HFF-Myc (cell line): ENCODE results near the gene TSR3.

Source experiments
- DNase-seq: peaks from one replicate; pipeline ENCODE4 v3.0.0-alpha.2; 2011; ENCODE audit warnings: low read depth; ENCODE audit errors: extremely low read depth
- H3K4me3 ChIP-seq: replicated peaks from 2 replicates; pipeline ENCODE4 v1.5.1; 2011; ENCODE audit warnings: low read depth, mild to moderate bottlenecking, control low read depth, low read length
- TF ChIP-seq, protein P1 (sequence below): IDR thresholded peaks from 2 replicates; pipeline ENCODE4 v1.5.1; 2012; ENCODE audit warnings: mild to moderate bottlenecking, low read depth, low read length, control low read depth; ENCODE audit errors: missing control alignments

TSR3 gene

DNA sequence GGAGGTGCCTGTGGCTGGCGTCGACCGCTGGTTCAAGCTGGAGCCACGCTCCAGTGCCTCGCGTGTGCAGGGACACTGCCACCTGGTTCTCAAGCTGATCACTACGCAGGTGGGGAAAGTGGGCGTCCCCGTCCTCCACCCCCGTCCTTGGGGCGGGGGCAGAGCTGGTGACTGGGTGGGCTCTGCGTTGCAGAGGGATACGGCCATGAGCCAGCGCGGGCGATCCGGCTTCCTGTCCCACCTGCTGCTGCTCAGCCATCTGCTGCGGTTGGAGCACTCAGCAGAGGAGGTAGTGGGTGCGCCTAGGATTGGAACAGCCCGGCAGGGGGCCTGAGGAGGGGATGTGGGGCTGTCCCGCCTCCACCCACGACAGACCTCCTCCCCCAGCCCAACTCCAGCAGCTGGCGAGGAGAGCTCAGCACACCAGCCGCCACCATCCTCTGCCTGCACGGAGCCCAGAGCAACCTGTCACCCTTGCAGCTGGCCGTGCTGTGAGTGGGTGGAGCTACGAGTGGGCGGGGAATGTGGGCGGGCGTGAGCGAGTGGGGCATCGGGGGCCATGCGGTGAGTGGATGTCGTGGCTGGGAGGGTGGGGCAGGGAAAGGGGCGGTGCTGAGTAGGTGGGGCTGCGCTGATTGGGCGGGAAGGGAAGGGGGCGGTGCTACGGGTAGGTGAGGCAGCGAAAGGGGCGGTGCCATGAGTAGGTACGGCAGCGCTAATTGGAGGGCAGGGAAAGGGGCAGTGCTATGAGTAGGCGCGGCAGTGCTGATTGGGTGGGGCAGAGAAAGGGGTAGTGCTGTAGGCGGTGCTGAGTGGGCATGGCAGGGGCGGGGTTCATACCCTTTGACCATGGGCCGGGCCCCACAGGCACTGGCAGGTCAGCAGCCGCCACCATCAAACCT lies 8.9 kb downstream of the TSR3 start:
- TF ChIP-seq, protein P1, sequence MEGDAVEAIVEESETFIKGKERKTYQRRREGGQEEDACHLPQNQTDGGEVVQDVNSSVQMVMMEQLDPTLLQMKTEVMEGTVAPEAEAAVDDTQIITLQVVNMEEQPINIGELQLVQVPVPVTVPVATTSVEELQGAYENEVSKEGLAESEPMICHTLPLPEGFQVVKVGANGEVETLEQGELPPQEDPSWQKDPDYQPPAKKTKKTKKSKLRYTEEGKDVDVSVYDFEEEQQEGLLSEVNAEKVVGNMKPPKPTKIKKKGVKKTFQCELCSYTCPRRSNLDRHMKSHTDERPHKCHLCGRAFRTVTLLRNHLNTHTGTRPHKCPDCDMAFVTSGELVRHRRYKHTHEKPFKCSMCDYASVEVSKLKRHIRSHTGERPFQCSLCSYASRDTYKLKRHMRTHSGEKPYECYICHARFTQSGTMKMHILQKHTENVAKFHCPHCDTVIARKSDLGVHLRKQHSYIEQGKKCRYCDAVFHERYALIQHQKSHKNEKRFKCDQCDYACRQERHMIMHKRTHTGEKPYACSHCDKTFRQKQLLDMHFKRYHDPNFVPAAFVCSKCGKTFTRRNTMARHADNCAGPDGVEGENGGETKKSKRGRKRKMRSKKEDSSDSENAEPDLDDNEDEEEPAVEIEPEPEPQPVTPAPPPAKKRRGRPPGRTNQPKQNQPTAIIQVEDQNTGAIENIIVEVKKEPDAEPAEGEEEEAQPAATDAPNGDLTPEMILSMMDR = no peak
- H3K4me3 ChIP-seq = no peak overlapping the region
- peak; percentile 75 for DNase-seq

DNA sequence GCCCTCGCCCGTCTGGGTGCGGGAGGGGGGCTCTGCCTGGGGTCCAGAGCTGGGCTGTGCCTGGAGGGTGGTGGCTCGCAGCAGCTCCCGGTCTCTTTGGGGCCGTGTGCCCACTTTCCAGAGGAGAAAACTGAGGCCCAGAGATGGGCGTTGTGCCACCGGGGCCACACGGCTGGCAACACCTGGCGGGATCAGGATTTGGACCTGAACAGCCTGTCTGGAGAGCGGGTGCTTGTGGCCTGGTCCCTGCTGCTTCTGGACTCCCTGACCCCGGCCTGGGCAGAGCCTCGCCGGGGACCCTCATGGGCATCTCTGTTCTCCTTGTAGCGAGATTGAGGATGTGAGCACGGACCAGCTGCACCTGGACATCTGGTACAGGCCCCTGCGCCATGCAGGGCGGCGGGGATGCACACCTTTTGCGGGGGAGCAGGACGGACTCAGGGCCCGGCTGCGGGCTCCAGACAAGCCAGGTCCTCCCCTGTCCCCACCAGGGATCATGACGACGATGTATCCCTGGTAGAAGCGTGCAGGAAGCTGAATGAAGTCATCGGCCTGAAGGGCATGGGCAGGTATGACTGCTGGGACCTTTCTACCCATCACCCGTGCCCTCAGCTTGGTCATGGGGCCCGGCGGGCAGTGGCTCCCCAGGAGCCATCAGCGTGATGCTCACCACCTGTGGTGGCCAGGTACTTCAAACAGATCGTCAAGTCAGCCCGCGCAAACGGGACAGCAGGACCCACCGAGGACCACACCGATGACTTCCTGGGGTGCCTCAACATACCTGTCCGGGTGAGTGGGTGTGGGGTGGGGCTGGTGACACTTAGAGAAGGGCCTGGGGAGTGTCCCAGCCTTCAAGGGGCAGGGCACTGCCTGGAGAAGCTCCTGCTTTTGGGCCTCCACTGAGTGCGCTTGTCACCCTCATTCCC lies 9.9 kb downstream of the TSR3 start:
- TF ChIP-seq, protein P1 = no peak
- no peak overlapping the region for H3K4me3 ChIP-seq
- no peak for DNase-seq

DNA sequence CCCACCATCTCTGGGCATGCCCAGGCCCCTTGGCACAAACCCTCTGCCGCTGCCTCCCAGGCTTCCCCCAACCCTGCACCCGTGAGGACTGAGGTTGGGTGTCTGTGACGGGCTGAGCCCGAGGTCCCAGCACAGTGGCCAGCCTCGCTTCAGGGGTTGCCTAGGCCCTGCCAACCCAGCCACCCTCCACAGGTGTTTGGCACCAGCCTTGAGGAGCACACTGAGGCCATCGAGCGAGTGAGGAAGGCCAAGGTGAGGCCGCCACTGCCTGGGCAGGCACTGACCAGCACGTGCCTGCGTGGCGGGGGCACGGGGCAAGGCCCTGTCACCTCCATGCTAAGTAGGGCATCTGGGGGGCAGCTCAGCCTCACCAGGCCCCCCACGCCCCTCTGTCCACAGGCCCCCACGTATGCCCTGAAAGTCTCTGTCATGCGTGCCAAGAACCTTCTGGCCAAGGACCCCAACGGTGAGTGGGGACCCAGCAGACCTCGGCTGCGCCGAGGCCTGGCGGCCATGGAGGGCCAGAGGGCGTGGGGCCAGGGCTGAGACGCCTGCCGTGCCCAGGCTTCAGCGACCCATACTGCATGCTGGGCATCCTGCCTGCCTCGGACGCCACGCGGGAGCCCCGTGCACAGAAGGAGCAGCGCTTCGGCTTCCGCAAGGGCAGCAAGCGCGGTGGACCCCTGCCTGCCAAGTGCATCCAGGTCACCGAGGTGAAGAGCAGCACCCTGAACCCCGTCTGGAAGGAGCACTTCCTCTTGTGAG lies 10.8 kb downstream of the TSR3 start:
- H3K4me3 ChIP-seq = no peak overlapping the region
- TF ChIP-seq, protein P1 = no peak
- DNase-seq = no peak

DNA sequence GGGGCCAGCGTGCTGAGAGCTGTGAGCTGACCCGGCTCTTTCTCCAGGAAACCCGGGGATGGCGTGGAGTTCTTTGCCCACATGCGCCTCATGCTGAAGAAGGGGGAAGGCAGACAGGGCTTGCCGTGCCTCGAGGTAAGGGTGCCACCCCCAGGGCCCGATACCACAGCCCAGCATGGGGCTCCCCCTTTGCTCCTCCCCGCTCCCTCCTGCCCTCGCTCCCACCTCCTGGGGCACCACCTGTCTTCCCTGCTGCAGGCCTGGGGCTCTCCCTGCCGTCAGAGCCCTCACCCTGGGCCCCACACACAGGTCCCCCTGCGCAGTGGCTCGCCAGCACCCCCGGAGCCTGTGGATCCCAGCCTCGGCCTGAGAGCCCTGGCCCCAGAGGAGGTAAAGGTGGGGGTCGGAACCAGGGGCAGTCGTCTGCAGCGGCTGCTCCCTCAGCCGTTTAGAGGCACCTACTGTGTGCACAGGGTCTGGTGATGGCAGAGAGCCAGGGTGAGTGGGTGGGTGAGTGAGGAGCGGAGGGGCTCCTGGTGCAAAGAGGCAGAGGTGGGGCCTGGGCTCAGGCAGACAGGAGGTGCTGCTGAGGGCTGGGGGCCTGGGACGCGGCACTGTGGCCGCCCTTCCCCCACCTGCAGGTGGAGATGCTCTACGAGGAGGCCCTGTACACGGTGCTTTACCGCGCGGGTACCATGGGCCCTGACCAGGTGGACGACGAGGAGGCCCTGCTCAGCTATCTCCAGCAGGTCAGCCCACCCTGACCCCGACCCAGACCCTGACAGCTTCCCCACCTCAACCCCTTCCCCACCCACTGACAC lies 12.6 kb downstream of the TSR3 start:
- TF ChIP-seq, protein P1 = no peak
- H3K4me3 ChIP-seq = no peak overlapping the region
- DNase-seq = no peak

DNA sequence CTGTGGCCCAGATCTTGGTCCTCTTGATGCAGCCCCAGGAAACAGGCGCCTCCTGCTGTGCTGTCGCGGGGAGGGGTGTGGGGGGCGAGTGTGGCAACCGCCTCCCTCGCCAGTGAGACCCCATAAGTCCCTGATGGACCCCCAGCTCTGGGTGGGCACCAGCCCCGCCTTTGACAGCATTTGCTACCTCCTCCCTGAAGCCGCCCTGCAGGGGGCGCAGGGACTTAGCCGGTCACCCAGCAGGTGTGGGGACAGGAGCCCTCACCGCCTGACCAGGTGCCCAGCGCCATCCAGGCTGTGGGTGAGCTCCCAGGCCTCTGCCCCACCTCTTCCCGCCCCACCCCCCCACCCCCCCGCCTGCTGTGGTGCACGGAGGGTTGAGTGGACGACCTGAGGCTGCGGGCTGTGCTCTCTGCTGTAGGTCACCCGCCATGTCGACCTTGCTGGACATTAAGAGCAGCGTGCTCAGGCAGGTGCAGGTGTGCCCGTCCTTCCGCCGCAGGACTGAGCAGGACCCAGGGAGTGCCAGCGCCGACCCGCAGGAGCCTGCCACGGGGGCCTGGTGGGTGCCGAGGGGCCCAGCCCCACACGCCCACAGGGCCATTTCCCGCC lies 13.5 kb downstream of the TSR3 start:
- TF ChIP-seq, protein P1 = peak; percentile 39
- no peak for DNase-seq
- no peak overlapping the region for H3K4me3 ChIP-seq
